Fibroblast of pulmonary artery (primary cell): ENCODE data around the gene FHOD3.

Experiments used
- DNase-seq: peaks from one replicate; pipeline ENCODE4 v3.0.0-alpha.2; 2010; ENCODE audit warnings: low read depth
- H3K4me3 ChIP-seq: replicated peaks from 2 replicates; pipeline ENCODE4 v1.5.1; 2011; ENCODE audit warnings: low read depth, mild to moderate bottlenecking, control low read depth, low read length, moderate library complexity
- TF ChIP-seq, protein P1 (sequence below): IDR thresholded peaks from 2 replicates; pipeline ENCODE4 v1.5.1; 2011; ENCODE audit warnings: mild to moderate bottlenecking, control low read depth, low read length, inconsistent platforms; ENCODE audit errors: missing control alignments

Gene FHOD3

DNA sequence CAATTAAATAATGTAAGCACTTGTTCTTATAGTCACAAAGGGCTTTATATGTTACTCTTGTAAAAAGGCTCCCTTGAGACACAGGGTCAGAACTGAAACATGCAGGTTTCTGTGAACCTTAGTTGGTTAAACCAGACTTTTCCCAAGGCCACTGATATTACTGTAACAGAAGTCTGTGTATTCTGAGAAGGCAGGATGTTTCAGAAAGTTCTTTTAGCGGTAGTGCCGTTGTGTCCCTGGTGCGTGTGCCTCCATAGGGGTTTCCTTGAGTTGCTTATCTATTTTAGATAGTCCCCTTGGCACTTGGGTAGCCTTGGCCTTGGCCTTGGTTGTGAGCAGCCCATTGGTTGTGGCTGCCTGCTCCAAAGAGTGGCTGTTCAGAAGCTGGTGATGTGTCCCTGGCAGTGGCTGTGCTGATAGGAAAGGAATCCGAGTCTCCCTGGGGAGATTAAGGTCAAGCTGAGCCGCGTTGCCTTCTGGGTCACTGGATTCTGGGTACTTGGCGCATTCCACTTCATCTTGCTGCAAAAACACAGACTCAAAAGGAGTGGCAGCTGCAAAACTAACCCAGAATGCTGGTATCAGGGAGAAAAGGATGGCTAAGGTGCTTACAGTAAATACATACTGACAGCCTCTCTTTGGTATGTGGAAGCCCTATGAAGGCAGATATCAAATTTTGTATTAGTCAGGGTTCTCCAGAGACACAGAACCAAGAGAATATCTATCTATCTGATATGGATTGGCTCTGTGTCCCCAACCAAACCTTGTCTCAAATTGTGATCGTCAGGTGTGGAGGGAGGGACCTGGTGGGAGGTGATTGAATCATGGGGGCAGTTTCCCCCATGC, 69.7 kb downstream of the FHOD3 start:
- no peak overlapping the region for H3K4me3 ChIP-seq
- no peak for DNase-seq
- TF ChIP-seq, protein P1, sequence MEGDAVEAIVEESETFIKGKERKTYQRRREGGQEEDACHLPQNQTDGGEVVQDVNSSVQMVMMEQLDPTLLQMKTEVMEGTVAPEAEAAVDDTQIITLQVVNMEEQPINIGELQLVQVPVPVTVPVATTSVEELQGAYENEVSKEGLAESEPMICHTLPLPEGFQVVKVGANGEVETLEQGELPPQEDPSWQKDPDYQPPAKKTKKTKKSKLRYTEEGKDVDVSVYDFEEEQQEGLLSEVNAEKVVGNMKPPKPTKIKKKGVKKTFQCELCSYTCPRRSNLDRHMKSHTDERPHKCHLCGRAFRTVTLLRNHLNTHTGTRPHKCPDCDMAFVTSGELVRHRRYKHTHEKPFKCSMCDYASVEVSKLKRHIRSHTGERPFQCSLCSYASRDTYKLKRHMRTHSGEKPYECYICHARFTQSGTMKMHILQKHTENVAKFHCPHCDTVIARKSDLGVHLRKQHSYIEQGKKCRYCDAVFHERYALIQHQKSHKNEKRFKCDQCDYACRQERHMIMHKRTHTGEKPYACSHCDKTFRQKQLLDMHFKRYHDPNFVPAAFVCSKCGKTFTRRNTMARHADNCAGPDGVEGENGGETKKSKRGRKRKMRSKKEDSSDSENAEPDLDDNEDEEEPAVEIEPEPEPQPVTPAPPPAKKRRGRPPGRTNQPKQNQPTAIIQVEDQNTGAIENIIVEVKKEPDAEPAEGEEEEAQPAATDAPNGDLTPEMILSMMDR = no peak

GRCh38 chr18:36368889-36369288, 71.4 kb downstream of the FHOD3 start:
- no peak for DNase-seq
- no peak overlapping the region for H3K4me3 ChIP-seq

DNA sequence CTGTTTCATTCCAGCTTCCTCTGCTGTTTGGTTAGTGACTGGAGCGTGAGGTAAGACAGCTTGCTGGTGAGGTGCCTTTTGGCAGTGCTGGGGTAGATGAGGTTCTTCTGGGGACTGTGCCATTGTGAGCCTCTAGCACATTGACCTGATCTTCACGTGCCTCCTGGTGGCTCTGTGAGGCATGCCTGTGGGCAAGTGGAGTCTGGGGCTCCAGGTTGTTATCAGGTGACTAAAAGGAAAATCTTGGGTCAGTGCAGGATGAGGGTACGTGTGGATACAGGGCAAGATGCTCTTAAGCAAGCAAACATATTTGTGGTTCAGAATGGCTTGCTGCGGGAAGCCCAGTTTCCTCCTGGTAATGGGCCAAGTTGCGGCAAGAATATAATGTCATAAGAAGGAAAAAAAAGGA, 75.4 kb downstream of the FHOD3 start:
- no peak overlapping the region for H3K4me3 ChIP-seq
- TF ChIP-seq, protein P1 = peak; percentile 44
- DNase-seq = peak; percentile 91

More at GRCh38 chr18:36368889-36369288, 71.4 kb downstream of the FHOD3 start:
- TF ChIP-seq, protein P1 = no peak

DNA sequence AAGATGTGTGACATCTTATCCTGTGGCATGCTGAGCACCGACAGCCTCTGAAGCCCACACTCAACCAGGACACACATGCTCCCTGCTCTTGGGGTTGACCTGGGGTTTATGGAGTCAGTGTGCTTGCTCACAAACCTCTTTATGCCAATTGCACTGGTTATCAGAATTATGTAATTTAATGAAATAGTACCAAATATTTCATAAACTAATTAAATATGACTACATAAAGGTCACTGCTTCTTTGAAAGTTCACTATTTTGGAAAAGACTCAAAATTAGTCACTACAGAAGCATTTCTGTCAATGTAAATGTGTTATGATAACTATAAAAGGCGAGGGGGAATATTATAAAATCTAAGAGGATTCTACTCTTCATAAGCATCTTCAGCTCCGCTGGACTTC, 76.7 kb downstream of the FHOD3 start:
- TF ChIP-seq, protein P1 = no peak
- H3K4me3 ChIP-seq = no peak overlapping the region
- DNase-seq = no peak

- TF ChIP-seq, protein P1 = no peak
- DNase-seq = no peak
- no peak overlapping the region for H3K4me3 ChIP-seq
Observed at GRCh38 chr18:36375118-36375517, 77.6 kb downstream of the FHOD3 start.

DNA sequence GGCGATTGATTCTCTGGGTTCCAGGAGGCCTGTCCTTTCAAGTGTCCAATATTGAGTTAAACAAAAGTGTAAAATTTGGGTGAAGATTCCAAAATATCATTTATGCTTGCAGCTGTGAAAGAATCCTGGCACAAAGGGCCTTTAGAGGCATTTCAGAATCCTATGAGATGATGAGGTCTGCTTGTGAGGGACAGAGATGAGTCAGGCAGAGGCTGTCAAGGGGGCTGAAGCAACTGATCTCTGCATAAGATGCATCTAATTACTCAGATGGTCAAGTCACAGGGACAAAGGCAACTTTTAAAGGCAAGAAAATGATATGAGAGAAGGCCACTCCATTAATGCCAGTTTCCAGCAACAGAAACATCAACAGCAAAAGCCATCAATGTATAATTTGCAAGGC, 78.8 kb downstream of the FHOD3 start:
- no peak overlapping the region for H3K4me3 ChIP-seq
- TF ChIP-seq, protein P1 = no peak
- peak; percentile 22 for DNase-seq

- H3K4me3 ChIP-seq = no peak overlapping the region
- no peak for DNase-seq
- TF ChIP-seq, protein P1 = no peak
Observed at GRCh38 chr18:36377626-36378025, 80.1 kb downstream of the FHOD3 start.
